PFSK-1 (cell line): ENCODE results near the gene NAT8L.

Source experiments
- FOXP2 ChIP-seq: optimal IDR thresholded peaks from 2 replicates; pipeline ENCODE3; 2011; ENCODE audit warnings: borderline replicate concordance, control low read depth, inconsistent platforms; ENCODE audit not compliant: insufficient read depth; ENCODE audit errors: extremely low read length, extremely low read depth
- POLR2AphosphoS5 ChIP-seq: IDR thresholded peaks from 2 replicates; pipeline ENCODE4 v1.6.1; 2012; ENCODE audit warnings: low read depth, mild to moderate bottlenecking, control low read depth, low read length, moderate library complexity
- REST ChIP-seq, 2 experiments: IDR thresholded peaks; 2 replicates each; pipeline versions ENCODE4 v1.6.1 to v1.8.0; 2011 to 2012; ENCODE audit warnings: low read depth in 2 of 2, low read length in 2 of 2, control low read depth in 1 of 2, inconsistent platforms in 1 of 2, mild to moderate bottlenecking in 1 of 2, moderate library complexity in 1 of 2; ENCODE audit not compliant: insufficient read depth in 1 of 2
- SIN3A ChIP-seq: IDR thresholded peaks from 2 replicates; pipeline ENCODE4 v1.6.1; 2012; ENCODE audit warnings: mild to moderate bottlenecking, low read length, moderate library complexity, borderline replicate concordance; ENCODE audit not compliant: insufficient read depth
- TAF1 ChIP-seq: IDR thresholded peaks from 2 replicates; pipeline ENCODE4 v1.6.1; 2012; ENCODE audit warnings: low read length, control low read depth, borderline replicate concordance; ENCODE audit not compliant: insufficient read depth

- TF ChIP-seq TAF1 (no peak), POLR2AphosphoS5 (no peak), SIN3A (no peak), REST (IDR thresholded peaks at IDR 0.05; ENCODE audit: insufficient read depth in 1 of 2, low read depth in 2 of 2, low read length in 2 of 2) (no peak), FOXP2 (no peak)
These were observed 7.7 kb downstream of the NAT8L start for GRCh38 chr4:2066571-2067445.
